Measurements from ENCODE around the gene PDK3.

Gene PDK3

GRCh38 chrX:24563291-24564010, 98.4 kb downstream of the PDK3 start:
- DNase-seq: no peak

GRCh38 chrX:24566240-24566639, 101.2 kb downstream of the PDK3 start:
- no peak for DNase-seq

GRCh38 chrX:24567169-24567568, 102.1 kb downstream of the PDK3 start:
- DNase-seq: no peak

- DNase-seq: no peak
Measured at GRCh38 chrX:24574743-24575142, 109.7 kb downstream of the PDK3 start.

- DNase-seq: no peak
Measured at GRCh38 chrX:24575496-24575895, 110.4 kb downstream of the PDK3 start.

GRCh38 chrX:24577091-24577490, 112.0 kb downstream of the PDK3 start:
- DNase-seq: no peak
